Dendritic cell treated with granulocyte-macrophage colony-stimulating factor and Interleukin-4, amounts not matched to agents 40 ng/mL and 50 ng/mL, for 4 days (primary cell): ENCODE measurements around the gene KRT78.
"Not testable (repeated sequence)": the region's sequence is repeated elsewhere in the genome, so short reads cannot be mapped to it uniquely, and the experiment has no call there.

Source experiments
- H3K27ac Mint-ChIP-seq: one replicate; pipeline ENCODE4 v1.8.0; 2022; ENCODE audit warnings: mild to moderate bottlenecking, mixed read lengths
- H3K27me3 Mint-ChIP-seq: one replicate; pipeline ENCODE4 v1.8.0; 2022; ENCODE audit warnings: mild to moderate bottlenecking, mixed read lengths
- H3K36me3 Mint-ChIP-seq: one replicate; pipeline ENCODE4 v1.8.0; 2022; ENCODE audit warnings: low read depth, mixed read lengths
- H3K4me1 Mint-ChIP-seq: one replicate; pipeline ENCODE4 v1.8.0; 2022; ENCODE audit warnings: low read depth, mixed read lengths
- H3K4me3 Mint-ChIP-seq: one replicate; pipeline ENCODE4 v1.8.0; 2022; ENCODE audit warnings: mild to moderate bottlenecking, moderate library complexity, mixed read lengths
- H3K9me3 Mint-ChIP-seq: one replicate; pipeline ENCODE4 v1.8.0; 2022; ENCODE audit warnings: mixed read lengths
- intact Hi-C: fragments of 100-400 bp; cut with micrococcal nuclease; formaldehyde crosslinking; loops from one replicate; pipeline ENCODE4 v1.15.0; 2022

Gene KRT78

GRCh38 chr12:52797529-52797894, 51.3 kb downstream of the KRT78 start:
- intact Hi-C loops: no loop called here
- H3K27me3 Mint-ChIP-seq: no peaks in the 10 kb centered on the region

DNA sequence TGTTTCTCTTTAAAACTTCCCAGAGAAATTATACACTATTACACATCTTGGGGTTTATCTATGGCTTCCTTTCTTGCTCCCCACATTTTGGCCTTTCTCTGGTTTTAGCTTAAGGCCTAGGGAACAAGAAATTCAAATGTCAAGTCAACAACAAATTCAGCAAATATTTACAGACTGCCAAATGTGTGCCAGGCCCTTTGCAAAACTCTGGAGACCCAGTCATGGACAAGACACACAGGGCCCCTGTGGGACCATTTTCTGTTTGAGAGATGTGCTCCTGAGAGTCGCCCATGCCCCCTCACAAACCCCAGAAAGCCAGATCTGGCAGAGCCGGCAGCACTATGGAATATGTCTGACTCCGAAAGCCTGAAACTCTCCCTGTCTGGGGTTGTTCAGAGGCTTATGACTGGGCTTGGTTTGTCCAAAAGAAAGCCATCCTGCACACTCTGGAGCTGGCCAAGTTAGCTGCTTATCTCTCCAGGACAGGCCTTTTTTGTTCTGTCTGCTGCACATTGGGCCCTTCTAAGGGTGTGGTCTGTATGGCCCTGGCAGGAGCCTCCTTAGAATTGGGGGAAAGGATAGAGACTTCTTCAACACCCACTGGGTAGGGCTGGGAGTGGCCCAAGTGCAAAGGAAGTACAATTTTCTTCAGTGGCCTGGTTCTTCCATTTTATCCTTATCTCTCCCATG, 51.8 kb downstream of the KRT78 start:
- Mint-ChIP-seq H3K9me3 (no peaks in the 10 kb centered on the region), H3K4me1 (no peaks in the 10 kb centered on the region), H3K27me3 (no peaks in the 10 kb centered on the region), H3K27ac (no peak overlapping the region), H3K36me3 (no peaks in the 10 kb centered on the region), H3K4me3 (no peak overlapping the region)
- intact Hi-C loops: no loop called here

More at GRCh38 chr12:52797529-52797894, 51.3 kb downstream of the KRT78 start:
- no peak overlapping the region for H3K27ac Mint-ChIP-seq
- no peak overlapping the region for H3K4me3 Mint-ChIP-seq
- no peaks in the 10 kb centered on the region for H3K36me3 Mint-ChIP-seq
- no peaks in the 10 kb centered on the region for H3K4me1 Mint-ChIP-seq
- H3K9me3 Mint-ChIP-seq: no peaks in the 10 kb centered on the region

- Mint-ChIP-seq H3K4me3 (no peak overlapping the region), H3K9me3 (no peaks in the 10 kb centered on the region), H3K27ac (no peak overlapping the region), H3K36me3 (no peaks in the 10 kb centered on the region), H3K27me3 (peaks cover 3% of the 10 kb centered on the region), H3K4me1 (no peaks in the 10 kb centered on the region)
- intact Hi-C loops: no loop called here
These were observed 52.4 kb downstream of the KRT78 start for GRCh38 chr12:52796429-52796794.

GRCh38 chr12:52795694-52796428, 52.9 kb downstream of the KRT78 start, which contains the start of gene KRT3:
Gene KRT3, minus strand, starts transcription at chr12:52796117. Its CDS starts 75 bp downstream, at chr12:52796042.
- Mint-ChIP-seq H3K27ac (no peak within 1 kb of the TSS), H3K4me1 (no peaks in the 10 kb centered on the region), H3K9me3 (no peaks in the 10 kb centered on the region), H3K36me3 (no peaks in the 10 kb centered on the region), H3K27me3 (peaks cover 9% of the 10 kb centered on the region), H3K4me3 (no peak within 1 kb of the TSS)
- intact Hi-C loops: no loop called here

GRCh38 chr12:52795332-52795674, 53.5 kb downstream of the KRT78 start:
- H3K27ac Mint-ChIP-seq, H3K4me3 Mint-ChIP-seq, H3K9me3 Mint-ChIP-seq, intact Hi-C loops, H3K36me3 Mint-ChIP-seq, H3K4me1 Mint-ChIP-seq: not testable (repeated sequence)
- H3K27me3 Mint-ChIP-seq: peaks cover 15% of the 10 kb centered on the region

DNA sequence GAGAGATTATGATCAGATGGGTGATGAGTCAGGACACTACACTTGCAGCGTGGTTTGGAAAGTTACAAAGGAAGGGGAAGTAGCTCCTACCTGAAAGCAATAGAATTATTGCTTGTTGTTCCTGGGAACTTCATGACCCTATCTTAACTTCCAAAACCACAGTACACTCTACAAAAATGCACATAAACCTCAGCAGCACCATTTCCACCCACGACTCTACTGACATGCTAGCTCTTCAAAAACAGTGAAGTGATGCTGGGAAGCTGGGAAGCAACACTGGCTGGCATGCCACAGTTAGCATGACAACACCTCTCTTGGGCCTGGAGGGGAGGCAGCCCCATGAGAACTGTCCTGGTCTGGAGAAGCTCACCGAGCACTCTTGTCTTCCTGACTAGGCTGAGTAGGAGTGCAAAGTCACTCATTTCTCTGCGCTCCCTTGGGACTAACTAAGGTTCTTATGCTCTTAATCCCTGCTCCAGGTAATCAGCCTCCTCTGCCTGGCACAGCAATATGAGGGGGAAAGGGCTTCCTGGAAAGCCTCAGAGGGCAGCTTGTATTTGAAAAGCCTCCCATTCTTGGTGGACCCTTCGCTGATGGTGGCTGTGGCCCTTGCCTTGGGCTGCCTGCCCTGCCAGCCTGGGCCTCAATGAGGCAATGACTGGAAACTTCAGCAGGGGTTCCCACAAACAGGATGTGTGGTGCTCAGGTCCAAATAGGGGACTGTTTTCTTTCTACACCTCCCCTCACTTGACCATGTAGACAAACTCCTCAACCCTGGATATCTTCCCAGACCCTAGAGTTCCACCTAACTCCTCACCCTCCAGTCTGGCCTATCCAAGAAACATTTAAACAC, 54.1 kb downstream of the KRT78 start:
- no peaks in the 10 kb centered on the region for H3K36me3 Mint-ChIP-seq
- intact Hi-C loops: no loop called here
- no peak overlapping the region for H3K27ac Mint-ChIP-seq
- no peak overlapping the region for H3K4me3 Mint-ChIP-seq
- no peaks in the 10 kb centered on the region for H3K4me1 Mint-ChIP-seq
- H3K9me3 Mint-ChIP-seq: no peaks in the 10 kb centered on the region
- H3K27me3 Mint-ChIP-seq: peaks cover 21% of the 10 kb centered on the region

DNA sequence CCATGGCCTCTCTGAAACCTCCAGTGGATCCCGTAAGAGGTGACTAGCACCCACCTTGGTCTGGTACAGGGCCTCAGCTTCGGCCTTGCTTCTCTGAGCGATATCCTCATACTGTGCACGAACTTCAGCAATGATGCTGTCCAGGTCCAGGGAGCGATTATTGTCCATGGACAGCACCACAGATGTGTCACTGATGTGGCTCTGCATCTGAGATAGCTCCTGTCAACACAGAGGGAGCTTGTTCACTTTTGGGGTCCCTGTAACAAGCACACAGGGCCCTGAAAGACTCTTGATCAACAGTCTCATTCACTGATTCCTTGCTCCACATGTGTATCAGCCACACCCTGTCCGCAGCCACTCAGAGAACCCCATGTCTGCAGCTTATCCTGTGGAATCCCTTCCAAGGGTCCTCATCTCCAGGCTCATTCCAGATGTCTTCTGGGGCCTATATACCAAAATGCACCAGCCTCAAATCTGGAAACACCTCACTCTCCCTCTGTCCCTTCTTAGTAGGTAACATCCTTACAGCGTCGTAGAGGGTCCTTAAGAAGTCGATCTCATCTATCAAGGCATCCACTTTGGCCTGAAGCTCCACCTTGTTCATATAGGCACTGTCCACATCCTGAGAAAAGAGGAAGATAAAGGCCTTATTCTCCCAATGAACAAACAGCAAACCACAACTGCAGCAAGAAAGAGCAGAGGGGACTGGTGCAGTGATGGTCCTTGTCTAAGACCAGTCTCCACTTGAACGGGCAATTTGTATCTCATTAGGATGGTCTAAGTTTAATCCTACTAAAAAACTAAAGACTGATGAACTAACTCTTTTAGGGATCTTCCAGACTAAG, 56.4 kb downstream of the KRT78 start:
- Mint-ChIP-seq H3K9me3 (no peaks in the 10 kb centered on the region), H3K27ac (no peak overlapping the region), H3K4me3 (no peak overlapping the region), H3K27me3 (peaks cover 37% of the 10 kb centered on the region), H3K36me3 (no peaks in the 10 kb centered on the region), H3K4me1 (no peaks in the 10 kb centered on the region)
- intact Hi-C loops: no loop called here

DNA sequence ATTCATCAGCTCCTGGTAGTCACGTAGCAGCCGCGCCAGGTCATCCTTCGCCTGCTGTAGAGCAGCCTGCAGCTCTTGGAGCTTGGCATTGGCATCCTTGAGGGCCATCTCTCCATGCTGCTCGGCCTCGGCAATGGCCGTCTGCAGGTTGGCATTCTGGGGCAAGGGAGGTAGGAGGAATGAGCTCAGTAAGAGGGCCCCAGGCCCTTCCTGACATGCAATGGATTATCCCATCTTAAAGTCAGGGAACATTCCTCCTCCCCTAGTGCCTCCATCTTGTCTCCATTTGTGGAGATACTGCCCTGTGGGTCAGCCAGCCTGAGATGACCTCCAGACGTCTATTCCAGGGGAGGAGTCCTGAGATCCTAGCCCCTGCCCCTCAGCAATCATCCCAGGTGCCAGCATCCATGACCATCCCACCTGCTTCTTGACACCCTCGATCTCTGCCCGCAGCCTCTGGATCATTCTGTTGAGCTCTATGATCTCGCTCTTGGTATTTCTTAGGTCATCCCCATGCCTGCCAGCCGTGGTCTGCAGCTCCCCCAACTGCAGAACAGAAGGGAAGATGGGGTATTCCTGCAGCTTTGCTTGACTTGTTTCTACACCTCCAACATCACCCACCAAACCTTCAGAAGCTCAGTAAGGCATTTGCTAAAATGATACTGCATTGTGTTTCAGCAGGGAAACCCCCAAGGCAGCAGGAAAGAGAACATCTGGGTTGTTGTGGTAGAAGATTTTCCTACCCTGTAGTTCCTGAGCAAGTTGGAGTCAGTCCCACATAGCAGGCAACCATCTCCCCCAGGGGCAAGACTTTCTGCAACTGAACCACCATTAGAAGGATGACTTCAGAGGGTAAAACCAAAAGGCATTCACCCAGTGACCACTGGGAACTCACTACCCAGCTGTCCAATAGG, 57.3 kb downstream of the KRT78 start:
- Mint-ChIP-seq H3K9me3 (no peaks in the 10 kb centered on the region), H3K4me1 (no peaks in the 10 kb centered on the region), H3K4me3 (no peak overlapping the region), H3K27ac (no peak overlapping the region), H3K36me3 (no peaks in the 10 kb centered on the region), H3K27me3 (peaks cover 40% of the 10 kb centered on the region)
- intact Hi-C loops: no loop called here

- Mint-ChIP-seq H3K27ac (no peak overlapping the region), H3K36me3 (no peaks in the 10 kb centered on the region), H3K4me3 (no peak overlapping the region), H3K27me3 (peaks cover 41% of the 10 kb centered on the region), H3K4me1 (no peaks in the 10 kb centered on the region), H3K9me3 (no peaks in the 10 kb centered on the region)
- intact Hi-C loops: no loop called here
These were observed 58.1 kb downstream of the KRT78 start for GRCh38 chr12:52790427-52791270.

DNA sequence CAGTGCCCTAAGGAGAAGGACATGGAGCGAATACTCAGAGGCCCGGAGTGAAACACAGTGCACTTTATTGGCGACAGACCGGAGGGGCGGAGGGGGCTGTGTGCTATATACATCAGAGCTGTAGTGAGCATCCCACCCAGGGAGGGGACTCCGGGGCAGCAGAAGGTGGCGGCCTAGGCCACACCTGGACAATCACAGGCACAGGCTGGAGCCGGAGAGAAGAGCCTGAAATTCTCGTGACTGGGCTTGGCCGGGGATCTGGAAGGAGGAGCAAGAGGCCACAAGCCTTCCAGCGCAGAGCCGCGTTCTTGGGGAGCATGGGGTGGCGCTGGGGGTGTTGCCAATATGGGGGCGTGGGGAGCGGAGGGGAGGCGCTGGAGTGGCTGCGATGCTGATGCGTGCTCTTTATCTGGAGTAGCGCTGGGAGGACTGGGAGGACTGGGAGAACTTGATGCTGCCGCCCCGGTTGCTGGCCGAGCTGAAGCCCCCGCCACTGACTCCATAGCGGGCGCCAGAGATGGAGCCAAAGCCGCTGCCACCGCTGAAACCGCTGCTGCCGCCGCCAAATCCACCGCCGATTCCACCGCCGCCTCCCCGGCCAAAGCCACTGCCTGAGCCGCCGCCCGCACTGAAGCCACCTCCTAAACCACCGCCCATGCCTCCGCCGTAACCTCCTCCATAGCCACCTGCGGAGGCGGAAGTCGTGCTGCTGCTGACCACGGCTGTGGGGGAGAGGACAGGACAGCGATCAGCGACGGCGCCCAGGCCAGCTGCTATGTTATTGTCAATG, 59.0 kb downstream of the KRT78 start:
- H3K9me3 Mint-ChIP-seq: no peaks in the 10 kb centered on the region
- peaks cover 44% of the 10 kb centered on the region for H3K27me3 Mint-ChIP-seq

GRCh38 chr12:52788876-52789636, 59.7 kb downstream of the KRT78 start:
- Mint-ChIP-seq H3K27me3 (peaks cover 44% of the 10 kb centered on the region), H3K4me1 (no peaks in the 10 kb centered on the region), H3K4me3 (no peak overlapping the region), H3K27ac (no peak overlapping the region), H3K9me3 (no peaks in the 10 kb centered on the region), H3K36me3 (no peaks in the 10 kb centered on the region)
- intact Hi-C loops: no loop called here

More for the DNA sequence above, 59.0 kb downstream of the KRT78 start:
- no peak overlapping the region for H3K27ac Mint-ChIP-seq
- H3K4me1 Mint-ChIP-seq: no peaks in the 10 kb centered on the region
- no peak overlapping the region for H3K4me3 Mint-ChIP-seq
- intact Hi-C loops: no loop called here
- H3K36me3 Mint-ChIP-seq: no peaks in the 10 kb centered on the region
